NCI-H1048 (cell line): ENCODE data around the gene ZSCAN1.

ENCODE experiments used
- DNase-seq: peaks from one replicate; lab custom pipeline; 2025; lab: John Stamatoyannopoulos, UW

The ZSCAN1 gene

GRCh38 chr19:58084596-58085347 lies 50.9 kb downstream of the ZSCAN1 start:
- no peak for DNase-seq

- DNase-seq: no peak
Observed at GRCh38 chr19:58085348-58085875, 51.6 kb downstream of the ZSCAN1 start.

DNA sequence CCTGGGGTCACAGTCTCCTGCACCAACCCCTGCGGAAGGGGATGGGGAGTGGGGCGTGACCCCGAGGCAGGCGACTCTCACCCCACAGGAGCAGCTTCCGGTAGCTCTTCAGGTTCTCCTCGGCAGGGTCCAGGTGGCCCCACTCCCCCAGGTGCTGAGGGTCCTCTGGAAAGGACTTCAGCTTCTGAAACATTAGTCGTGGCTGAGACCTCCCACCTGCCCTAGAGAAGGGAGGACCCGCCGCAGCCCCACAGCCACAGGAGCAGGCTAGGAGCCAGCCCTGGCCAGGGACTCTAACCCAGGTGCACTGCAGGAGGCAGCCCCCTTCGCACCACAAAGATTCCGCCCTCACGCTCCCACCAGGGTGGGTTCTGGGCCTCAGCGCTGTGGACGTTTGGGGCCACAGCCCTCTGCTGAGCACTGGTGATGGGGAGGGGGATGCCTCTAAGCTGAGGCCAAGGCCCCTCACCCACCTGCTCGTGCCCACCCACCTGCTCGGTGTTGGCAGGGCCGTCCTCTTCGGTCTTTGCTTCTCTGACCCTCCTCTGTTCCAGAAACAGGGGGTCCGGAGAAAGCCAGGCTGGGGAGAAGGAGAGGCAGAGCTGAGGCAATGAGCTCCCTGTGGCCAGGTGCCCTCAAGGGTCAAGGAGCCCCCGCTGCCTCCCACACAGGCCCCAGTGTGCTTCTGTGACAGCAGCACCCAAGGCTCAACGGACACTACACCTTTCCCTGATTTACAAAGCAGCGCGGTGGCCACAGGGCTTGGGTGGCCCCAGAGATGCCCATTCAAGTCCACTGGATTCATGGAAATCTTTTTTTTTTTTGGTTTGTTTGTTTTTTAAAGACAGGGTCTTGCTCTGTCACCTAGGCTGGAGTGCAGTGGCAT lies 53.2 kb downstream of the ZSCAN1 start:
- no peak for DNase-seq

- DNase-seq: no peak
Observed at GRCh38 chr19:58088521-58089052, 54.8 kb downstream of the ZSCAN1 start.

- DNase-seq: no peak
Observed at GRCh38 chr19:58089846-58090245, 56.0 kb downstream of the ZSCAN1 start.

DNA sequence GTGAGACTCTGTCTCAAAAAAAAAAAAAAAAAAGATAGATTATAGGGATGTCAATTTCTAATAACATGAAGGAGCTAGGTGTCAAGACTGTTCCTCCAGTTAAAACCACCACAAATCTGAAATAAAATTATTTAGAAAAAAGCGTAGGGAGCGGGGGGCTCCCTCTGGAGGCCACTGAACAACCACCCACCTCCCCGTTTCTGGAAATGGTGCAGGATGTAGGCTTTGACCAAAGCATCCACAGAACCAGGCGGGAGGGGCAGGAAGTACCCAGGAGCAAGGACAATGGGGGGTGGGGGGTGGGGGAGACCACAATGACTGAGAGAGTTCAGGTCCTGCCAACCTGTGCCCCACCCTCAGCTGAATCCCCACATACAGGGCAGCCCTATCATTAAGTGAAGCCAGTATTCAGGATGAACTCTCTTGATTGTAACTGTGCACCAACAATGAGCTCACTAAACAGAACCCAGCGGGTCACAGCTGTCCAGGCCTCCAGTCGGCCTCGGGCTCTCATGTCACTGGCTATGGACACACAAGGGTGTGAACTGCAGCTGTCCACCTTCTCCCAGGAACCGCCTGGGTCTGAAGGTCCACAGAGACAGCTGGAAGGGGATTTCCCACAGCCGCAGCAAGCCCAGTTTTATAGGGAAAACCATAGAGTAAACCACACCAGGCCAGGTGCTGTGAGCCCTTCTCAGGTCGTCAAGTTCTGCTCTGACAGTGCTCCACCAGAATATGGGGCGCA lies 57.6 kb downstream of the ZSCAN1 start:
- no peak for DNase-seq

- DNase-seq: no peak
Observed at GRCh38 chr19:58093071-58093470, 59.2 kb downstream of the ZSCAN1 start.

DNA sequence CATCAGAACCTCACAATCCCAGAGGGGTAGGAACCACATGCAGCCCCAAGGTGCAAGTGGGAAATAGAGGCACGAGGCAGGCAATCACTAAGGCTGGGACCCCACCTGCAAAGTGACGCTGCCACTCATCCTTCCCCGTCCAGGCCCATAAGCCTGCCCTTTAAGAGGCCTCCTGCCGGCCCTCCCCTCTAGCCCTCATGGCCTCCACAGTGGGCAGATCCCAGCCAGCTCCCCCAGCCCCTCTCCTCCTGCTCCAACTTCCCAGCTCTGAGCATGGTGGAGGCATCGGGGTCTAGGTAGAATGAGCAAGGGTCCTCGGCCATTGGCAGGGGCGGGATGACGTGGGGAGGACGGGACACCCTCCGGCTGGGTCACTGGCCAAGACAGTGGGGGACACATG lies 61.5 kb downstream of the ZSCAN1 start:
- DNase-seq: no peak

GRCh38 chr19:58096884-58097283 lies 63.1 kb downstream of the ZSCAN1 start:
- DNase-seq: no peak

DNA sequence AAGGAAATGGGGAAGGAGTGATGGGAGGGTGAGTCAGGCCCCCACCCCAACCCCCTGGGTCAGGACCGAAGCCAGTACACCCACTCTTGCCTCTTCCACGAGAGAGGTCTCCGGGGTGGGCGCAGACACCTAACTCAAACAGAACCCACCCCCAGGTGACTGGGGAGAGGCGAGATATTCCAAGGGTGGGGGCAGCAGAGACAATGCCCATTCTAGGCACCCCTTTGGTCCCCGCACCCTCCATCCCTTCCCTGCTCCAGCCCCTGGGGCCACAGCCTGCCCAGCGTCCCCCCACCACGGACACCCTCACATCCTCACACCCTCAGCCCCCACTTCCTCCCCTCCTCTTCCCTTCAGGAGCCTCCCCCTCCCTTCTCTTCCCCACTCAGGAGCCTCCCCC lies 63.5 kb downstream of the ZSCAN1 start:
- no peak for DNase-seq

GRCh38 chr19:58097781-58098681 lies 64.2 kb downstream of the ZSCAN1 start, which contains the start of gene ZSCAN18:
ZSCAN18 (minus strand) TSS chr19:58098231; CDS start chr19:58090267, 7,964 bp downstream.
- peak; percentile 90 for DNase-seq

DNA sequence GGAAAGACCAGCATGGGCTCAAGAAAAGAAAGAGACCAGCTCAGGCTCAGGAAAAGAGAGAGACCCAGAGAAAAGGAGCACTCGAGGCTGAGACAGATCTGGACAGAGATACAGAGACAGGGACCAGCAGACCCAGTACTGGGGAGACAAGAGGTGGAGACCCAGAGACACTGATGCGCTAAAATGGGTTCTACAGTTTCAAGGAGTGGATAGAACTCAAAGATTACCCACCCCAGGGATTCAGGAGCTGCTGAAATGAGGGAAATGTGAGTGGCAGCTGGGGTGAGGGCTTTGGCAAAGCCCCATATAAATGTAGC lies 64.8 kb downstream of the ZSCAN1 start:
- no peak for DNase-seq
